NCI-H1930 (cell line): ENCODE measurements around the gene SCAANT1.

ENCODE experiments used
- DNase-seq, 2 experiments: peaks; one replicate each; lab custom pipeline; 2025; lab: John Stamatoyannopoulos, UW

The SCAANT1 gene

GRCh38 chr3:63900459-63900858 is 11.7 kb downstream of the SCAANT1 start:
- no peak for DNase-seq

GRCh38 chr3:63900010-63900409 is 12.2 kb downstream of the SCAANT1 start:
- DNase-seq = no peak

- DNase-seq = no peak
Measured at GRCh38 chr3:63896332-63897030, 15.7 kb downstream of the SCAANT1 start.

GRCh38 chr3:63895422-63896189 is 16.6 kb downstream of the SCAANT1 start:
- DNase-seq = no peak

GRCh38 chr3:63892773-63893352 is 19.3 kb downstream of the SCAANT1 start:
- DNase-seq = no peak

- DNase-seq = no peak
Measured at GRCh38 chr3:63891518-63891917, 20.7 kb downstream of the SCAANT1 start.

GRCh38 chr3:63886858-63887257 is 25.3 kb downstream of the SCAANT1 start:
- DNase-seq = no peak

- no peak for DNase-seq
Measured at GRCh38 chr3:63880653-63881052, 31.5 kb downstream of the SCAANT1 start.

GRCh38 chr3:63878394-63879060 is 33.7 kb downstream of the SCAANT1 start:
- DNase-seq = no peak

GRCh38 chr3:63877737-63878393 is 34.3 kb downstream of the SCAANT1 start:
- no peak for DNase-seq

- no peak for DNase-seq
Measured at GRCh38 chr3:63876260-63876659, 35.9 kb downstream of the SCAANT1 start.

- no peak for DNase-seq
Measured at GRCh38 chr3:63875510-63875909, 36.7 kb downstream of the SCAANT1 start.

GRCh38 chr3:63874769-63875168 is 37.4 kb downstream of the SCAANT1 start:
- no peak for DNase-seq

GRCh38 chr3:63872135-63872924 is 39.9 kb downstream of the SCAANT1 start:
- DNase-seq = no peak

GRCh38 chr3:63870615-63871005 is 41.6 kb downstream of the SCAANT1 start:
- no peak for DNase-seq

- no peak for DNase-seq
Measured at GRCh38 chr3:63869940-63870614, 42.1 kb downstream of the SCAANT1 start.

- DNase-seq = no peak
Measured at GRCh38 chr3:63867225-63867624, 45.0 kb downstream of the SCAANT1 start.

GRCh38 chr3:63864965-63865327 is 47.2 kb downstream of the SCAANT1 start:
- no peak for DNase-seq

- DNase-seq = no peak
Measured at GRCh38 chr3:63864008-63864964, 47.9 kb downstream of the SCAANT1 start.
